Mesenchymal stem cell (in vitro differentiated cells and primary cell): ENCODE measurements around the gene SLC25A26.
A peak's percentile ranks its signal among the peaks of the same experiment; 100 is the strongest.
"Not testable (repeated sequence)": the region's sequence is repeated elsewhere in the genome, so short reads cannot be mapped to it uniquely, and the experiment has no call there.

Experiments
- DNase-seq: peaks from one replicate; pipeline ENCODE4 v3.0.0-alpha.2; 2013
- H2AFZ ChIP-seq: one replicate; pipeline ENCODE4 v1.6.1; 2013; ENCODE audit warnings: low read depth, mild to moderate bottlenecking, control low read depth, inconsistent platforms, low read length, moderate library complexity
- H2AK5ac ChIP-seq: 2 replicates; pipeline ENCODE4 v1.6.1; 2013; ENCODE audit warnings: low read length, moderate library complexity, mild to moderate bottlenecking, inconsistent platforms; ENCODE audit not compliant: severe bottlenecking
- H2BK120ac ChIP-seq: one replicate; pipeline ENCODE4 v1.6.1; 2013; ENCODE audit warnings: low read depth, mild to moderate bottlenecking, inconsistent platforms, low read length, moderate library complexity
- H2BK12ac ChIP-seq, 2 experiments: one replicate each; pipeline ENCODE4 v1.6.1; 2013; ENCODE audit warnings: inconsistent platforms in 2 of 2, low read length in 2 of 2, mild to moderate bottlenecking in 2 of 2, moderate library complexity in 2 of 2, control low read depth in 1 of 2
- H2BK15ac ChIP-seq: one replicate; pipeline ENCODE4 v1.6.1; 2013; ENCODE audit warnings: mild to moderate bottlenecking, low read depth, inconsistent platforms; ENCODE audit not compliant: poor library complexity, severe bottlenecking
- H2BK5ac ChIP-seq: 2 replicates; pipeline ENCODE4 v1.6.1; 2013; ENCODE audit warnings: low read depth, mild to moderate bottlenecking, low read length, control low read depth, inconsistent platforms; ENCODE audit not compliant: poor library complexity, severe bottlenecking
- H3K14ac ChIP-seq, 2 experiments: one replicate each; pipeline ENCODE4 v1.6.1; 2013; ENCODE audit warnings: inconsistent platforms in 2 of 2, low read length in 2 of 2, control low read depth in 1 of 2, mild to moderate bottlenecking in 1 of 2, moderate library complexity in 1 of 2
- H3K18ac ChIP-seq, 2 experiments: one replicate each; pipeline ENCODE4 v1.6.1; 2013; ENCODE audit warnings: inconsistent platforms in 2 of 2, low read length in 2 of 2, control low read depth in 1 of 2, low read depth in 1 of 2, mild to moderate bottlenecking in 1 of 2
- H3K23ac ChIP-seq, 2 experiments: one replicate each; pipeline ENCODE4 v1.6.1; 2013; ENCODE audit warnings: inconsistent platforms in 2 of 2, low read length in 2 of 2, mild to moderate bottlenecking in 2 of 2, moderate library complexity in 2 of 2, control low read depth in 1 of 2
- H3K27ac ChIP-seq: 2 replicates; pipeline ENCODE4 v1.5.1; 2013; ENCODE audit warnings: mild to moderate bottlenecking, moderate library complexity, low read length, control low read depth, inconsistent platforms; ENCODE audit not compliant: poor library complexity, severe bottlenecking
- H3K27me3 ChIP-seq, 2 experiments: 2 replicates each; pipeline versions ENCODE4 v1.6.1 to v1.7.0; 2013; ENCODE audit warnings: low read length in 2 of 2, mild to moderate bottlenecking in 2 of 2, moderate library complexity in 2 of 2, control low read depth in 1 of 2, inconsistent platforms in 1 of 2; ENCODE audit not compliant: control insufficient read depth in 1 of 2, insufficient read depth in 1 of 2
- H3K36me3 ChIP-seq, 2 experiments: 2 replicates each; pipeline versions ENCODE4 v1.6.1 to v1.7.0; 2013; ENCODE audit warnings: low read length in 2 of 2, control low read depth in 1 of 2, inconsistent platforms in 1 of 2, low read depth in 1 of 2, mild to moderate bottlenecking in 1 of 2; ENCODE audit not compliant: insufficient read depth in 2 of 2, control insufficient read depth in 1 of 2
- H3K4ac ChIP-seq, 2 experiments: one replicate each; pipeline ENCODE4 v1.6.1; 2013; ENCODE audit warnings: inconsistent platforms in 2 of 2, low read length in 2 of 2, mild to moderate bottlenecking in 2 of 2, moderate library complexity in 2 of 2, control low read depth in 1 of 2, low read depth in 1 of 2
- H3K4me1 ChIP-seq: 2 replicates; pipeline ENCODE4 v1.6.1; 2013; ENCODE audit warnings: low read depth, low read length, control low read depth; ENCODE audit not compliant: control insufficient read depth, insufficient read depth
- H3K4me2 ChIP-seq: 2 replicates; pipeline ENCODE4 v1.6.1; 2013; ENCODE audit warnings: low read length, mild to moderate bottlenecking, inconsistent platforms; ENCODE audit not compliant: poor library complexity, severe bottlenecking
- H3K4me3 ChIP-seq, 2 experiments: 2 replicates each; pipeline versions ENCODE4 v1.5.1 to v1.7.0; 2013; ENCODE audit warnings: low read length in 2 of 2, mild to moderate bottlenecking in 2 of 2, control low read depth in 1 of 2, low read depth in 1 of 2; ENCODE audit not compliant: insufficient read depth in 1 of 2
- H3K79me1 ChIP-seq: replicated peaks from 2 replicates; pipeline ENCODE4 v1.6.1; 2013; ENCODE audit warnings: mild to moderate bottlenecking, control low read depth, low read length, inconsistent platforms; ENCODE audit not compliant: poor library complexity, severe bottlenecking
- H3K9ac ChIP-seq: 2 replicates; pipeline ENCODE4 v1.7.0; 2013; ENCODE audit warnings: mild to moderate bottlenecking, low read length, moderate library complexity
- H3K9me3 ChIP-seq: 2 replicates; pipeline ENCODE4 v1.7.0; 2013; ENCODE audit warnings: mild to moderate bottlenecking, low read length; ENCODE audit not compliant: control insufficient read depth
- H4K8ac ChIP-seq: one replicate; pipeline ENCODE4 v1.6.1; 2013; ENCODE audit warnings: inconsistent platforms, mild to moderate bottlenecking, low read length, moderate library complexity
- H4K91ac ChIP-seq: one replicate; pipeline ENCODE4 v1.6.1; 2013; ENCODE audit warnings: mild to moderate bottlenecking, low read length, inconsistent platforms
- WGBS: methylation state at CpG from one replicate; pipeline ENCODE4 v1.1.7; 2013; ENCODE audit warnings: mixed read lengths; 5-methylcytosine and 5-hydroxymethylcytosine counted together

Gene SLC25A26

GRCh38 chr3:66297900-66298299 lies 77.1 kb downstream of the SLC25A26 start:
- Histone ChIP-seq H3K14ac (no peak overlapping the region), H3K36me3 (no peaks in the 10 kb centered on the region), H4K91ac (no peak overlapping the region), H3K27me3 (no peaks in the 10 kb centered on the region), H3K4me3 (peak overlapping the region in 1 of 2 experiments; percentile 30), H3K18ac (no peak overlapping the region), H2BK5ac (no peak overlapping the region), H2AK5ac (peak overlapping the region; percentile 73), H3K27ac (peak overlapping the region; percentile 86), H3K9ac (peak overlapping the region; percentile 25), H2BK12ac (no peak overlapping the region), H2BK15ac (no peak overlapping the region), H4K8ac (no peak overlapping the region), H3K4ac (no peak overlapping the region), H3K79me1 (peaks cover 14% of the 10 kb centered on the region), H2BK120ac (no peak overlapping the region), H3K4me1 (peaks cover 6% of the 10 kb centered on the region), H3K9me3 (no peaks in the 10 kb centered on the region), H3K4me2 (no peak overlapping the region), H3K23ac (no peak overlapping the region), H2AFZ (no peak overlapping the region)
- DNase-seq: peak; percentile 33
- WGBS: 92% methylated on average over 1 of the region's 2 CpGs

- Histone ChIP-seq H4K91ac (no peak overlapping the region), H2BK5ac (no peak overlapping the region), H3K27me3 (no peaks in the 10 kb centered on the region), H2BK15ac (no peak overlapping the region), H3K9ac (peak overlapping the region; percentile 25), H3K14ac (no peak overlapping the region), H2AK5ac (no peak overlapping the region), H3K79me1 (peaks cover 13% of the 10 kb centered on the region), H3K9me3 (no peaks in the 10 kb centered on the region), H3K4me1 (peaks cover 8% of the 10 kb centered on the region), H3K23ac (no peak overlapping the region), H3K4me2 (no peak overlapping the region), H3K4ac (no peak overlapping the region), H3K18ac (no peak overlapping the region), H4K8ac (no peak overlapping the region), H2BK120ac (no peak overlapping the region), H2BK12ac (no peak overlapping the region), H3K4me3 (no peak overlapping the region), H3K36me3 (no peaks in the 10 kb centered on the region), H2AFZ (no peak overlapping the region), H3K27ac (no peak overlapping the region)
- no peak for DNase-seq
- WGBS: 100% methylated on average over 1 of the region's 1 CpG
These were observed 77.8 kb downstream of the SLC25A26 start for GRCh38 chr3:66298591-66298990.

GRCh38 chr3:66299085-66299484 lies 78.3 kb downstream of the SLC25A26 start:
- H2AFZ ChIP-seq, H2BK5ac ChIP-seq, H3K9me3 ChIP-seq, H3K27me3 ChIP-seq, H3K14ac ChIP-seq, H2BK120ac ChIP-seq, DNase-seq, H4K91ac ChIP-seq, H3K9ac ChIP-seq, H3K23ac ChIP-seq, H2BK15ac ChIP-seq, H2AK5ac ChIP-seq, H3K4me3 ChIP-seq, H2BK12ac ChIP-seq, H3K4me1 ChIP-seq, H3K36me3 ChIP-seq, H3K4ac ChIP-seq, H4K8ac ChIP-seq, H3K18ac ChIP-seq: not testable (repeated sequence)
- Histone ChIP-seq H3K4me2 (peak overlapping the region; percentile 45), H3K27ac (peak overlapping the region; percentile 52), H3K79me1 (peaks cover 13% of the 10 kb centered on the region)
- 94% methylated on average over 4 of the region's 7 CpGs for WGBS

DNA sequence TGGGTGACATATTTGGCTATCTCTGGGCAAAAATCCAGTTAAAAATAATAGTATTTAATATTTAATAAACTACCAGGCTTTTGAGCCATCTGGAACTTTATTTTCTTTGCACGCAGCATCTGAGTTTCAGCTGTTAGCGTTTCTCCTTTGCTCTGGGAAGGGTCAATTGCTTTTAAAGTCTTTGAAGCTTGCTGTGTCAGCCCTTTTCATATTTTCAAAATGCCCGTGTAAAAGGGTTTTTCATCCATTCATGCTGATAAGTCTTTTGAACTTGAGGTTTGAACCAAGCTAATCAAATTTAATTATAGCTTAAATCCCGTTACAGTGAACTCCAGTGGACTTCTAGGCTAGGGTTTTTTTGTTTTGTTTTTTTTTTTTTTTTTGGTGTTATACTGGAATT lies 79.1 kb downstream of the SLC25A26 start:
- Histone ChIP-seq H3K4me1 (peaks cover 8% of the 10 kb centered on the region), H3K23ac (no peak overlapping the region), H2AFZ (no peak overlapping the region)

More for the DNA sequence above, 79.1 kb downstream of the SLC25A26 start:
- no peak overlapping the region for H2BK12ac ChIP-seq
- no peak overlapping the region for H4K91ac ChIP-seq
- no peaks in the 10 kb centered on the region for H3K27me3 ChIP-seq
- peak overlapping the region; percentile 24 for H3K4me2 ChIP-seq
- H2AK5ac ChIP-seq: no peak overlapping the region
- peak overlapping the region; percentile 62 for H3K27ac ChIP-seq
- H3K4me3 ChIP-seq: no peak overlapping the region
- peaks cover 13% of the 10 kb centered on the region for H3K79me1 ChIP-seq
- no peak overlapping the region for H4K8ac ChIP-seq
- H3K36me3 ChIP-seq: no peaks in the 10 kb centered on the region
- no peak for DNase-seq
- H3K18ac ChIP-seq: no peak overlapping the region
- H2BK120ac ChIP-seq: no peak overlapping the region
- H3K4ac ChIP-seq: no peak overlapping the region
- H3K14ac ChIP-seq: no peak overlapping the region
- H3K9me3 ChIP-seq: no peaks in the 10 kb centered on the region
- no peak overlapping the region for H2BK5ac ChIP-seq
- H3K9ac ChIP-seq: no peak overlapping the region
- 95% methylated on average over 3 of the region's 4 CpGs for WGBS
- no peak overlapping the region for H2BK15ac ChIP-seq
